H1 (cell line): Measurements from ENCODE around the gene CCDC38. TPM values are rescaled to one million over a fixed set of nuclear protein-coding genes. Genes with fewer than 3 reads are reported as not detected.

Experiments used
- polyA plus RNA-seq, 7 experiments: library from polyadenylated mRNA; depleted of rRNA in 3 of 7; stranded (reverse) in 5 of 7; unstranded in 2 of 7; fragments of >200 nt in 5 of 7; fragments of 200-250 nt in 2 of 7; gene quantifications; 1 replicate in 5 of 7; 2 replicates in 1 of 7; 4 replicates in 1 of 7; pipeline versions ENCODE4 v1.2.1 to v1.2.3, GENCODE V29; 2011 to 2013; ENCODE audit warnings: missing spikeins in 2 of 7, mixed read lengths in 2 of 7
- total RNA-seq: library from RNA; stranded (reverse); fragmentation: NEBNext Ultra II Directional; extraction: Animal tissue kit (Norgen Biotek cat#: 25700); gene quantifications from 2 replicates; pipeline ENCODE4 v1.2.1, GENCODE V29; 2021
- TF ChIP-seq, protein P1 (sequence below): IDR thresholded peaks from 2 replicates; pipeline ENCODE4 v1.6.1; 2012; ENCODE audit warnings: inconsistent platforms

Gene CCDC38
- total and polyA plus RNA-seq, 2 of the 8 experiments (the other 6 are each of a cell fraction or from before 2014, with no cell fraction given) = not detected

- TF ChIP-seq, protein P1, sequence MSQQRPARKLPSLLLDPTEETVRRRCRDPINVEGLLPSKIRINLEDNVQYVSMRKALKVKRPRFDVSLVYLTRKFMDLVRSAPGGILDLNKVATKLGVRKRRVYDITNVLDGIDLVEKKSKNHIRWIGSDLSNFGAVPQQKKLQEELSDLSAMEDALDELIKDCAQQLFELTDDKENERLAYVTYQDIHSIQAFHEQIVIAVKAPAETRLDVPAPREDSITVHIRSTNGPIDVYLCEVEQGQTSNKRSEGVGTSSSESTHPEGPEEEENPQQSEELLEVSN = no peak
These were observed 302 bp downstream of the CCDC38 start (continued) for GRCh38 chr12:95942101-95942523.
